ENCODE results near the gene SRI.

The SRI gene

DNA sequence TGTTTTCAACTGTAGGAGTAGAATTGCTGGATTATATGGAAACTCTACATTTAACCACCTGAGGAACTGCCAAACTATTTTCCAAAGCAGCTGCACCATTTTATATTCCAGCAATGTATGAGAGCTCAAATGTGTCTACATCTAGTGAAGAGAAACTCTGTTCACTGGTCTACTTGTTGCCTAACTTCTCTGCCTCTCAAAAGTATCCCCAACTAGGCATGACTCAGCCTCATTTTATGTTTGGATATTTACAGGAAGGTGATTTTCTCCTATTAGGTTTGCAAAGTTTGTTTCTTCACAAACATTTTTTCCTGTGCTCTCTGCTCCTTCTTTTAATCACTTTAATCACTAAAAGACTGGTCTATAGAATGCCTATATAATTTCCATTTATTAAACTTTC is 37.1 kb upstream of the SRI start:
- H3K4me1 ChIP-seq (ENCODE audit: low read depth, poor library complexity, severe bottlenecking) = no peaks in the 10 kb centered on the region
- no peak overlapping the region for H3K9ac ChIP-seq
- no peak overlapping the region for H3K4me2 ChIP-seq
- H3K27me3 ChIP-seq (ENCODE audit: insufficient read depth, low read depth) = no peaks in the 10 kb centered on the region
- no peak overlapping the region for H3K27ac ChIP-seq
- no peak overlapping the region for H3K4me3 ChIP-seq (IDR thresholded peaks at IDR 0.05; ENCODE audit: insufficient read depth, low read depth, low read length)
- TF ChIP-seq, protein P1, sequence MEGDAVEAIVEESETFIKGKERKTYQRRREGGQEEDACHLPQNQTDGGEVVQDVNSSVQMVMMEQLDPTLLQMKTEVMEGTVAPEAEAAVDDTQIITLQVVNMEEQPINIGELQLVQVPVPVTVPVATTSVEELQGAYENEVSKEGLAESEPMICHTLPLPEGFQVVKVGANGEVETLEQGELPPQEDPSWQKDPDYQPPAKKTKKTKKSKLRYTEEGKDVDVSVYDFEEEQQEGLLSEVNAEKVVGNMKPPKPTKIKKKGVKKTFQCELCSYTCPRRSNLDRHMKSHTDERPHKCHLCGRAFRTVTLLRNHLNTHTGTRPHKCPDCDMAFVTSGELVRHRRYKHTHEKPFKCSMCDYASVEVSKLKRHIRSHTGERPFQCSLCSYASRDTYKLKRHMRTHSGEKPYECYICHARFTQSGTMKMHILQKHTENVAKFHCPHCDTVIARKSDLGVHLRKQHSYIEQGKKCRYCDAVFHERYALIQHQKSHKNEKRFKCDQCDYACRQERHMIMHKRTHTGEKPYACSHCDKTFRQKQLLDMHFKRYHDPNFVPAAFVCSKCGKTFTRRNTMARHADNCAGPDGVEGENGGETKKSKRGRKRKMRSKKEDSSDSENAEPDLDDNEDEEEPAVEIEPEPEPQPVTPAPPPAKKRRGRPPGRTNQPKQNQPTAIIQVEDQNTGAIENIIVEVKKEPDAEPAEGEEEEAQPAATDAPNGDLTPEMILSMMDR (conservative IDR thresholded peaks at IDR 0.05; ENCODE audit: low read depth, low read length) = no peak
- no peaks in the 10 kb centered on the region for H3K79me2 ChIP-seq (ENCODE audit: insufficient read depth, low read depth)
- no peaks in the 10 kb centered on the region for H4K20me1 ChIP-seq (ENCODE audit: insufficient read depth)
- H3K36me3 ChIP-seq (ENCODE audit: insufficient read depth) = no peaks in the 10 kb centered on the region
- H2AFZ ChIP-seq (ENCODE audit: low read depth) = no peak overlapping the region

DNA sequence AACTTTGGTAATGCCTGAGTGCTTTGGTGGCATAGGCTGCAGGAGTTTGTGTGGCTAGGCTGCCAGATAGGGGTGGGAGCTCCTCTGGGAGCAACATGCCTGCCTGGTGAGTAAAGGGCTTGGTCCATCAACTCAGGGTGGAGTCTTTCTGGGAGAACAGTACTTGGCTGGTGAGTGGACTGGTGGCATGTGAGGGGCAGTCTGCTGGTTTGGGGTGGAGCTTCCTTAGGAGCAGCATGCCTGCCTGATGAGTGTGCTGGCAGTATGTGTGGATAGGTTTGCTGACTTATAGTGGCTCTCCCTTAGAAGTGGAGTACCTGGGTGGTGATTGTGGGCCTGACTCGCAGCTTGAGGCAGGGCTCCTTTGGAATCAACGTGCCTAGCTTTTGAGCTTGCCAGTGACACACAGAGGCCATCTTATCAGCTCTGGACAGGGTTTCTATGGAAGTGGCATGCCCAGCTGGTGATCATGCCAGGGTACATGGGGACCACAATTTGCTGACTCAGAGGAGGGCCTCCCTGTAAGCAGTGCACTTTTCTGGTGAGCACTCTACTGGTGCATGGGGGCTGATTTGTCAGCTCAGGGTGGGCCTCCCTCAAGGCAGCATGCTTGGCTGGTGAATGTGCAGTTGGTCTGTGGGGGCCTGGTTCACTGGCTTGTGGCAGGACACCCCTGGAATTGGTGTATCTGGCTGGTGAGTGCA is 35.0 kb upstream of the SRI start:
- H3K4me3 ChIP-seq (IDR thresholded peaks at IDR 0.05; ENCODE audit: insufficient read depth, low read depth, low read length) = no peak overlapping the region
- H3K9ac ChIP-seq = no peak overlapping the region
- no peaks in the 10 kb centered on the region for H3K27me3 ChIP-seq (ENCODE audit: insufficient read depth, low read depth)
- H3K79me2 ChIP-seq (ENCODE audit: insufficient read depth, low read depth) = no peaks in the 10 kb centered on the region
- H3K4me1 ChIP-seq (ENCODE audit: low read depth, poor library complexity, severe bottlenecking) = no peaks in the 10 kb centered on the region
- H3K4me2 ChIP-seq = no peak overlapping the region
- no peaks in the 10 kb centered on the region for H3K36me3 ChIP-seq (ENCODE audit: insufficient read depth)
- no peak overlapping the region for H3K27ac ChIP-seq
- no peak overlapping the region for H2AFZ ChIP-seq (ENCODE audit: low read depth)
- TF ChIP-seq, protein P1 (conservative IDR thresholded peaks at IDR 0.05; ENCODE audit: low read depth, low read length) = no peak
- no peaks in the 10 kb centered on the region for H4K20me1 ChIP-seq (ENCODE audit: insufficient read depth)

DNA sequence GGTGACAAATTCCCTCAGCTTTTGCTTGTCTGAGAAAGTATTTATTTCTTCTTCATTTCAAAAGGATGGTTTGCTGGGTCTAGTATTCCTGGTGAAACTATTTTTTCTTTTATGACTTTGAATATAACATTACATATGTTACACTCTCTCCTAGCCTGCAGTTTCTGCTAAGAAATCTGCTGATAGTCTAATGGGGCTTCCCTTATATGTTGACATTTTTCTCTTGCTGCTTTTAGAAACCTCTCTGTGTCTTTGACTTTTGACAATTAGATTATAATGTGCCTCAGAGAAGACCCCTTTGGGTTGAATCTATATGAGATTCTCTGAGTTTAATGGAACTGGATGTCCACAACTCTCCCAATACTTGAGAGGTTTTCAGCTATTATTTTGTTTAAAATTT is 33.8 kb upstream of the SRI start:
- Histone ChIP-seq H3K79me2 (ENCODE audit: insufficient read depth, low read depth) (no peaks in the 10 kb centered on the region), H2AFZ (ENCODE audit: low read depth) (no peak overlapping the region), H4K20me1 (ENCODE audit: insufficient read depth) (no peaks in the 10 kb centered on the region), H3K27me3 (ENCODE audit: insufficient read depth, low read depth) (no peaks in the 10 kb centered on the region), H3K9ac (no peak overlapping the region), H3K36me3 (ENCODE audit: insufficient read depth) (no peaks in the 10 kb centered on the region), H3K27ac (no peak overlapping the region), H3K4me3 (IDR thresholded peaks at IDR 0.05; ENCODE audit: insufficient read depth, low read depth, low read length) (no peak overlapping the region), H3K4me2 (no peak overlapping the region), H3K4me1 (ENCODE audit: low read depth, poor library complexity, severe bottlenecking) (no peaks in the 10 kb centered on the region)
- TF ChIP-seq, protein P1 (conservative IDR thresholded peaks at IDR 0.05; ENCODE audit: low read depth, low read length) = no peak

DNA sequence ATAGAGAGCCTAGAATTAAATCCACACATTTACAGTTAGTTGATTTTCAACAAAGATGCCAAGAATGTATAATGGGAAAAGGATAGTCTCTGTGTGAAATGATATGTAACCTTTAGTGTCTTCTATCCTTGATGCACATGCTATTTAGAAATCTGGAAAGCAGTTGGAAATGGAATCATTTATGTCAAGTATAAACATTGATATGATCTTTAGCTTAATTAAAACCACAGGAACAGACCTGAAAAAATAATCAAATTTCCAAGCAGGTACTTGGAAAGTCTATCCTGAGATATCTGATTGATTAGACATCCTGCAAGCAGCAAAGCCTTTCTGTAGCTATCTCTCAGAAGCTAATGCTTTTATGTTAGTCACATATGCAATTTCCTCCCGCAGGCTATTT is 24.4 kb upstream of the SRI start:
- no peak overlapping the region for H3K4me3 ChIP-seq (IDR thresholded peaks at IDR 0.05; ENCODE audit: insufficient read depth, low read depth, low read length)
- no peaks in the 10 kb centered on the region for H3K36me3 ChIP-seq (ENCODE audit: insufficient read depth)
- no peaks in the 10 kb centered on the region for H3K27me3 ChIP-seq (ENCODE audit: insufficient read depth, low read depth)
- TF ChIP-seq, protein P1 (conservative IDR thresholded peaks at IDR 0.05; ENCODE audit: low read depth, low read length) = no peak
- H3K27ac ChIP-seq = no peak overlapping the region
- H4K20me1 ChIP-seq (ENCODE audit: insufficient read depth) = no peaks in the 10 kb centered on the region
- H3K9ac ChIP-seq = no peak overlapping the region
- no peaks in the 10 kb centered on the region for H3K79me2 ChIP-seq (ENCODE audit: insufficient read depth, low read depth)
- peaks cover 3% of the 10 kb centered on the region for H3K4me1 ChIP-seq (ENCODE audit: low read depth, poor library complexity, severe bottlenecking)
- no peak overlapping the region for H2AFZ ChIP-seq (ENCODE audit: low read depth)
- no peak overlapping the region for H3K4me2 ChIP-seq

Data from KMS-11 (cell line).